GM19468 (cell line): ENCODE measurements around the gene TRIOBP.

ENCODE experiments used
- ATAC-seq: cut with Tn5 transposase; IDR thresholded peaks from one replicate; pipeline ENCODE4 v1.9.1; 2021; ENCODE audit warnings: mild to moderate bottlenecking, moderate library complexity, moderate number of reproducible peaks; ENCODE audit not compliant: unreplicated experiment; ENCODE audit errors: extremely low read depth

The TRIOBP gene

DNA sequence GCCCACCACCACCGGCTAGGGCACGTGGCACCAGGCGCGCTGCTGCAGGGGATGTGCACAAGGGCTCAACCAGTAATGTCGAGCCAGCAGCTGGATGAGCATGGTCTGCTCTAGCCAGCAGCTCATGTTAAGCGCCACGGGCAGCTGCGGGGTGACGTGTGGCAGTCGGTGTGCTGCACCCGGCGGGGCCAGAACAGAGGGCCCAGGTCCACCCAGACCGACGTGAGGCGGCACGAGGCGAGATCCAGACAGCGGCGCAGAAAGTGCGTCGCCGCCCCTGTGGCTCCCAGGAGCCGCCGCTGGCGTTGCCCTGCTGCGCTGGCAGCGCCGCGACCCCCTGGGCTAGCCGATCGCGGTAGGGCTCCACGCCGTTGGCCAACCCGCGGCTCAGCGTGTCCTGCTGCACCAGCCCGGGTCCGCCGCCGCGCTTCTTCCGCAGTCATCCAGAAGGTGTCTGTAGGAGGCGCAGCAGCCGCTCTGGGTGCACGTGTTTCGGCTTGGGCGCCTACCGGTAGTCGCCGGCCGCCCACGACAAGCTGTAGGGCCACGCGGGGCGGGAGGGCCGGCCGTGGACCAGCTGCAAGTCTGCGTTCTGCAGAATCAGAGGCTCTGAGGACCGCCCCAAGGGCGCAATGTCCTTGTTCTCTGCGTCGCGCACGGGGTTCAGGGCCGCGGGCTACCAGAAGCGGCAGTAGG lies 121.7 kb downstream of the TRIOBP start:
- no peak for ATAC-seq

DNA sequence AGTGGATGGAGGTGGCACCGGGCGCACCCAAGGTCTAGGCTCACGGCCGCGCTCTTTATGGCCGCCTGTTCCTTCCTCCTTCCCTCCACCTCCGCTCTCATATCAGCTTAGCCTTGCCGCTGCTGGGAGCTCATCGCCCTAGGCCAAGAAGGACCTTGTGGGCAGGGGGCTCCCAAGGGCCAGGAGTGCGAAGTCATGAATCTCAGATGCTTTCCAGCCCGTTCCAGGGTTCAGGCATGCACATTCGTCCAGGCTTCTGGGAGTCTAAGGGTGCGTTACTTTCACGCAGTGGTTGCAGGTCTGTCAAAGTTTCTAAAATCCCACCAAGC lies 122.2 kb downstream of the TRIOBP start:
- ATAC-seq, result no peak

DNA sequence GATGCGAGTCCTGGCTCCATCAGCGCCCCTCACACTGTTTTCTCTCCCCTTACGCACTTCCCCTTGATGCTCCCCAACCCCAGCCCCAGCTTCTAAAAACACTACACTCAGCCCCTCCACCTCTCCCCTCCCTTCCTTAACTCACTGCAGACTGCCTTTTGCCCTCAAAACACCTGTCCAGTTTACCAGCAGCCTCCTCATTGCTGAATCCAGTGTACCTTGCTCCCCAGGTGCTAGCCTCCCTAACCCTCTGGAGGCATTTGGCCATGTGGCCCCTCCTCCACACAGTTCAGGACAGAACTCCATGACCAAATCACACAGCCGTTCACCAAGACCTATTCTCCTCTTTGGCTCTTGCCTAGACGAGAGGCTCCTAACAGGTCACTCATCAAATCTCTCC lies 123.5 kb downstream of the TRIOBP start:
- ATAC-seq, result no peak

DNA sequence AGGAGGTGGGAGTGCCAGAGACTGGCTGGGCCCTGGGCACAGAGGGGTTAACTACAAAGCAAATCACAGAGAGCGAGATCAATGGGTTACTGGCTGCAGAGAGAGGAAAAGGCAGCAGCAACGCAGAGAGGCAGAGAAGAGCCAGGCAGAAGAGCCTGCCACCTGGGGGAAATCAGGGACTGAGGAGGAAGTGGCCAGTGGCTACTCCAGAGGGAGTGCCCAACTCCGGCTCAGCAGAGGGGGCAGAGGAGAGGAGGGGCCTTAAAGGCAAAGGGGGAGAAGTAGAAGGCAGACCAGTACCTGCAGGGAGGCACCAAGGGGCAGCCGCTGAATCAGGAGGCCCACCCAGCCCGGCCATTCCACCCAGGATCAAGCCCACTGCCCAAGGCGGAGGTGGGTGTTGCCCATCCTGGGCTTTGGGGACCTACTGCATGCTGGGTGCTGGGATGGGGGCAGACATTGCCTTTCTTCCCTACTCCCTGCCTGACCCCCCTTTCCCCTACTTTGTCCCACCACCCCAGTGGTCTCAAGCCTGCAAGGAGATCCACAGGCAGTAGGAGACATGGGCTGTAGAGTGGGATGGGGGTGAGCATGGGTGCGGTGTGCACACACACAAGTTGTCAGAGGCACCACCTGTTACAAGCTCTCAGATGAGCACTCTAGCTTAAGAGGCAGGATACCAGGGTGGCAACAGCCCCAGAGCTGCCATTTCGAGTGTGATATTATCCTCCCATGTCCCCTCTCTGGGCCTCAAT lies 125.4 kb downstream of the TRIOBP start:
- ATAC-seq, result no peak

DNA sequence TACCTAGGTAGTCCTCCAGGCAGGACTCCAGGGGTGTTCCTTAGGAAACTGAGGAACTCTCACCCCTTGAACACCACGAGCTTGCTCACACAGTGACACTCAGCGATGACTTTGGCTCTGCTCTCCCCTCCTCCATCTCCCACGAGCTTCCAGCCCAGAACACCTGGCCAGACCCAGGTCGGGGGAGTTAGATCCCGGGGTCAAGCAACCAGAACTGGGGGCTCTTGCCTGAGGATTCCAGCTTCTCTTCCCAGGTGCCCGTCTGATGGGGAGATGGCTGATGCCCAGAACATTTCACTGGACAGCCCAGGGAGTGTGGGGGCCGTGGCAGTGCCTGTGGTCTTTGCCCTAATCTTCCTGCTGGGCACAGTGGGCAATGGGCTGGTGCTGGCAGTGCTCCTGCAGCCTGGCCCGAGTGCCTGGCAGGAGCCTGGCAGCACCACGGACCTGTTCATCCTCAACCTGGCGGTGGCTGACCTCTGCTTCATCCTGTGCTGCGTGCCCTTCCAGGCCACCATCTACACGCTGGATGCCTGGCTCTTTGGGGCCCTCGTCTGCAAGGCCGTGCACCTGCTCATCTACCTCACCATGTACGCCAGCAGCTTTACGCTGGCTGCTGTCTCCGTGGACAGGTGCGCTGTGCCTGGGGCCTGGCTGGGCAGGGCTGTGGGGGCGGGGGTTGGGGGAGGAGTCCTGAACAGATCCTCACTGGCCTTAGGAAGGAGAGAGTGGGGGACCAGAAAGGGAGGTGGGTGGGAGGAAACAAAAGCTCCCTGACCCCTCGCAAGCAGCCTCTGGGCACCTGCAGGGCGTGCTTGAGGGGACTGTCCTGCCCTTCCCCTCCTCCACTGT lies 126.5 kb downstream of the TRIOBP start, which contains the start of gene GALR3:
Gene GALR3, plus strand, starts transcription at position 249 of the 852 bp plus-strand sequence. Its CDS starts 25 bp downstream, at position 274.
- ATAC-seq, result no peak

DNA sequence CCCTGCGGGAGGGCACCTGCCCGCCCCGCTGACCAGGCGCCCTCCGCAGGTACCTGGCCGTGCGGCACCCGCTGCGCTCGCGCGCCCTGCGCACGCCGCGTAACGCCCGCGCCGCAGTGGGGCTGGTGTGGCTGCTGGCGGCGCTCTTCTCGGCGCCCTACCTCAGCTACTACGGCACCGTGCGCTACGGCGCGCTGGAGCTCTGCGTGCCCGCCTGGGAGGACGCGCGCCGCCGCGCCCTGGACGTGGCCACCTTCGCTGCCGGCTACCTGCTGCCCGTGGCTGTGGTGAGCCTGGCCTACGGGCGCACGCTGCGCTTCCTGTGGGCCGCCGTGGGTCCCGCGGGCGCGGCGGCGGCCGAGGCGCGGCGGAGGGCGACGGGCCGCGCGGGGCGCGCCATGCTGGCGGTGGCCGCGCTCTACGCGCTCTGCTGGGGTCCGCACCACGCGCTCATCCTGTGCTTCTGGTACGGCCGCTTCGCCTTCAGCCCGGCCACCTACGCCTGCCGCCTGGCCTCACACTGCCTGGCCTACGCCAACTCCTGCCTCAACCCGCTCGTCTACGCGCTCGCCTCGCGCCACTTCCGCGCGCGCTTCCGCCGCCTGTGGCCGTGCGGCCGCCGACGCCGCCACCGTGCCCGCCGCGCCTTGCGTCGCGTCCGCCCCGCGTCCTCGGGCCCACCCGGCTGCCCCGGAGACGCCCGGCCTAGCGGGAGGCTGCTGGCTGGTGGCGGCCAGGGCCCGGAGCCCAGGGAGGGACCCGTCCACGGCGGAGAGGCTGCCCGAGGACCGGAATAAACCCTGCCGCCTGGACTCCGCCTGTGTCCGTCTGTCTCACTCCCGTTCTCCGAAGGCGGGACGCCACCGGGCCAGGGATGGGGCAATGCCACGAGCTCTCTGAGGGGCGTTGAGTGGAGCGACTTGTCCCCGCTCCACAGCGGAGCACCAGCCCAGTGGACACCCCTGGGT lies 128.1 kb downstream of the TRIOBP start:
- no peak for ATAC-seq
